ENCODE data around the gene B4GALT6.

DNA sequence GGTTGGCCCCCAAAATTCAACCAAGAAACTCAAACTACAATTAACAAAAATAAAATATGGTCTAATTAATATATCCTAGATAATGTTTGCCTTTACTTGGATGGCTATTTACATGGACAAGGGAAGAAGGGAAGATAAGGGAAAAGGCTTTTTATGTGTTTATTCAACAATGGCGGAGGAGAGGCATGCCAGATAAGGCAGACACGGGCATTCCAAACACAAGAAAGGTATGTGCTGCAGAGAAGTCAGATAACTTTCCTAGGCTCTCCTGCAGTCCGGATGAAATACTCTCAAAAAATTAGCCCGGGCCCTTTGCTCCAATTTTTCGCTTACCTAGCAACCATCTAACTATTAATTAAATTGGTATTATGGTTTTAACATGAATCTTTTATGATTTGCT lies 97.8 kb downstream of the B4GALT6 start:
- TF ChIP-seq CTCF (IDR thresholded peaks at IDR 0.05) (no peak), POLR2A (IDR thresholded peaks at IDR 0.05) (no peak)

Measured in esophagus squamous epithelium (tissue), 4 donors.